SU-DHL-6 (cell line): ENCODE results near the gene MEIKIN.

Experiments
- EZH2phosphoT487 ChIP-seq: fragments of 200-600 bp; sonication (generic), shearing (Covaris generic); conservative IDR thresholded peaks from 2 replicates; pipeline ENCODE4 v1.6.1; 2018; ENCODE audit warnings: mild to moderate bottlenecking, antibody characterized with exemption, low read length, moderate library complexity, mixed read lengths
- TF ChIP-seq, protein P1 (sequence below): fragments of 200-600 bp; sonication (generic); IDR thresholded peaks from one replicate; pipeline ENCODE4 v1.5.1; 2017; ENCODE audit warnings: antibody characterized with exemption, mild to moderate bottlenecking, low read length, moderate library complexity; ENCODE audit not compliant: insufficient read depth, poor library complexity, severe bottlenecking

DNA sequence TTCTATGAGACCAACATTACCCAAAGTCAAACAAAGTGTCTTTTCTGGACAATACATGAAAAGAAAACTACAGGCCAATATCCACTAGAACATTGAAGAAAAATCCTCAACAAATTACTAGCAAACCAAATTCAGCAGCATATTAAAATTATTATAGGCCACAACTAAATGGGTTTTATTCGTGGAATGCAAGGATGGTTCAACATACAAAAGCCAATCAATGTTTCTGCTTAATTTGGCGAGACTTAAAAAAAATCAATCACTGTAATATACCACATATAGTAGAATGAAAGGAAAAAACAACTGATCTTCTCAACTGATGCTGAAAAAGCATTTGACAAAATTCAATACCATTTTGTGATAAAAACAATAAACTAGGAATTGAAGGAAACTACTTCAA lies 96.8 kb downstream of the MEIKIN start:
- TF ChIP-seq, protein P1, sequence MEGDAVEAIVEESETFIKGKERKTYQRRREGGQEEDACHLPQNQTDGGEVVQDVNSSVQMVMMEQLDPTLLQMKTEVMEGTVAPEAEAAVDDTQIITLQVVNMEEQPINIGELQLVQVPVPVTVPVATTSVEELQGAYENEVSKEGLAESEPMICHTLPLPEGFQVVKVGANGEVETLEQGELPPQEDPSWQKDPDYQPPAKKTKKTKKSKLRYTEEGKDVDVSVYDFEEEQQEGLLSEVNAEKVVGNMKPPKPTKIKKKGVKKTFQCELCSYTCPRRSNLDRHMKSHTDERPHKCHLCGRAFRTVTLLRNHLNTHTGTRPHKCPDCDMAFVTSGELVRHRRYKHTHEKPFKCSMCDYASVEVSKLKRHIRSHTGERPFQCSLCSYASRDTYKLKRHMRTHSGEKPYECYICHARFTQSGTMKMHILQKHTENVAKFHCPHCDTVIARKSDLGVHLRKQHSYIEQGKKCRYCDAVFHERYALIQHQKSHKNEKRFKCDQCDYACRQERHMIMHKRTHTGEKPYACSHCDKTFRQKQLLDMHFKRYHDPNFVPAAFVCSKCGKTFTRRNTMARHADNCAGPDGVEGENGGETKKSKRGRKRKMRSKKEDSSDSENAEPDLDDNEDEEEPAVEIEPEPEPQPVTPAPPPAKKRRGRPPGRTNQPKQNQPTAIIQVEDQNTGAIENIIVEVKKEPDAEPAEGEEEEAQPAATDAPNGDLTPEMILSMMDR = no peak
- no peak for TF ChIP-seq EZH2phosphoT487
